Nephron (organoid): ENCODE results near the gene TBCD.
A peak's percentile ranks its signal among the peaks of the same experiment; 100 is the strongest.

Experiments used
- H3K27ac Mint-ChIP-seq, 3 experiments: 2 replicates each; pipeline ENCODE4 v1.8.0; 2020; ENCODE audit warnings: mixed read lengths in 3 of 3, mild to moderate bottlenecking in 2 of 3, moderate library complexity in 1 of 3
- H3K27me3 Mint-ChIP-seq: 2 replicates; pipeline ENCODE4 v1.8.0; 2021; ENCODE audit warnings: low read depth, mild to moderate bottlenecking, moderate library complexity, mixed read lengths
- H3K36me3 Mint-ChIP-seq: 2 replicates; pipeline ENCODE4 v1.8.0; 2020; ENCODE audit warnings: low read depth, mixed read lengths
- H3K4me1 Mint-ChIP-seq: 2 replicates; pipeline ENCODE4 v1.8.0; 2020; ENCODE audit warnings: mixed read lengths
- H3K4me3 Mint-ChIP-seq, 3 experiments: 2 replicates each; pipeline ENCODE4 v1.8.0; 2020; ENCODE audit warnings: mild to moderate bottlenecking in 3 of 3, mixed read lengths in 3 of 3, moderate library complexity in 2 of 3
- H3K9me3 Mint-ChIP-seq: 2 replicates; pipeline ENCODE4 v1.8.0; 2020; ENCODE audit warnings: mixed read lengths
- CTCF ChIP-seq, 3 experiments: fragments of 200-600 bp; sonication (generic); IDR thresholded peaks; one replicate each; pipeline ENCODE4 v1.5.0; 2021; ENCODE audit warnings: antibody characterized with exemption in 3 of 3; ENCODE audit not compliant: unreplicated experiment in 3 of 3

The TBCD gene

GRCh38 chr17:82789806-82790205 lies 37.9 kb downstream of the TBCD start:
- TF ChIP-seq CTCF (IDR thresholded peaks at IDR 0.05; ENCODE audit: unreplicated experiment in 3 of 3) = no peak
- Mint-ChIP-seq H3K36me3 (peaks cover 22% of the 10 kb centered on the region), H3K4me3 (no peak overlapping the region), H3K4me1 (peaks cover 29% of the 10 kb centered on the region), H3K27me3 (no peaks in the 10 kb centered on the region), H3K9me3 (no peaks in the 10 kb centered on the region), H3K27ac (no peak overlapping the region)

GRCh38 chr17:82790391-82790790 lies 38.5 kb downstream of the TBCD start:
- peaks cover 35% of the 10 kb centered on the region for H3K4me1 Mint-ChIP-seq
- H3K9me3 Mint-ChIP-seq = no peaks in the 10 kb centered on the region
- TF ChIP-seq CTCF (IDR thresholded peaks at IDR 0.05; ENCODE audit: unreplicated experiment in 3 of 3) = no peak
- no peak overlapping the region for H3K27ac Mint-ChIP-seq
- no peaks in the 10 kb centered on the region for H3K27me3 Mint-ChIP-seq
- H3K4me3 Mint-ChIP-seq = no peak overlapping the region
- H3K36me3 Mint-ChIP-seq = peaks cover 22% of the 10 kb centered on the region

DNA sequence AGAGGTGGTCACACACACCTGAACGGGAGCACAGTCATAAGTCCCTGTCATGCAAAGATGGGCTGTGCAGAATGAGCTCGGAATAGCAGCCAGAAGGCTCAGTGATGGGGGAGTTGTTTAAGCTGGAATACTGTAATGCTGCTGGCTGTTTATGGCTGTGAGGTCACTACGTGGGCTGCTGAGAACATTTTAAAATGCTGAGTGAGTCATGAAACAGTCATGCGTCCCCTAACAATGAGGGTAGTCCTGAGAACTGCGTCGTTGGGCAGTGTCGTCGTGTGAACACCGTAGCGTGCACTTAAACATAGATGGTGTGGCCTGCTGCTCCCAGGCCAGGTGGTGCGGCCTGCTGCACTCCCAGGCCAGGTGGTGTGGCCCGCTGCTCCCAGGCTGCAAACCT lies 39.7 kb downstream of the TBCD start:
- Mint-ChIP-seq H3K4me1 (peaks cover 36% of the 10 kb centered on the region), H3K27ac (peak overlapping the region; percentile 66 to 73 (median 68)), H3K27me3 (no peaks in the 10 kb centered on the region), H3K4me3 (no peak overlapping the region), H3K9me3 (no peaks in the 10 kb centered on the region), H3K36me3 (peaks cover 19% of the 10 kb centered on the region)
- TF ChIP-seq CTCF (IDR thresholded peaks at IDR 0.05; ENCODE audit: unreplicated experiment in 3 of 3) = no peak

GRCh38 chr17:82793974-82794630 lies 42.2 kb downstream of the TBCD start:
- H3K27me3 Mint-ChIP-seq = no peaks in the 10 kb centered on the region

GRCh38 chr17:82794781-82795482 lies 43.1 kb downstream of the TBCD start:
- Mint-ChIP-seq H3K27ac (peak overlapping the region; percentile 75 to 80 (median 76)), H3K4me3 (no peak overlapping the region), H3K27me3 (no peaks in the 10 kb centered on the region), H3K9me3 (no peaks in the 10 kb centered on the region), H3K4me1 (peaks cover 31% of the 10 kb centered on the region), H3K36me3 (peaks cover 22% of the 10 kb centered on the region)
- TF ChIP-seq CTCF (IDR thresholded peaks at IDR 0.05; ENCODE audit: unreplicated experiment in 3 of 3) = no peak

More at GRCh38 chr17:82793974-82794630, 42.2 kb downstream of the TBCD start:
- TF ChIP-seq CTCF (IDR thresholded peaks at IDR 0.05; ENCODE audit: unreplicated experiment in 3 of 3) = no peak
- H3K4me1 Mint-ChIP-seq = peaks cover 31% of the 10 kb centered on the region
- no peaks in the 10 kb centered on the region for H3K9me3 Mint-ChIP-seq
- H3K36me3 Mint-ChIP-seq = peaks cover 20% of the 10 kb centered on the region
- H3K4me3 Mint-ChIP-seq = no peak overlapping the region
- H3K27ac Mint-ChIP-seq = peak overlapping the region in 2 of 3 experiments; percentile 42 to 76
